Kidney glomerular epithelial cell (primary cell): Measurements from ENCODE around the gene AKAP6.
"Not testable (repeated sequence)": the region's sequence is repeated elsewhere in the genome, so short reads cannot be mapped to it uniquely, and the experiment has no call there.

Source experiments
- DNase-seq: peaks from one replicate; lab custom pipeline; 2025; lab: John Stamatoyannopoulos, UW

AKAP6 gene

DNA sequence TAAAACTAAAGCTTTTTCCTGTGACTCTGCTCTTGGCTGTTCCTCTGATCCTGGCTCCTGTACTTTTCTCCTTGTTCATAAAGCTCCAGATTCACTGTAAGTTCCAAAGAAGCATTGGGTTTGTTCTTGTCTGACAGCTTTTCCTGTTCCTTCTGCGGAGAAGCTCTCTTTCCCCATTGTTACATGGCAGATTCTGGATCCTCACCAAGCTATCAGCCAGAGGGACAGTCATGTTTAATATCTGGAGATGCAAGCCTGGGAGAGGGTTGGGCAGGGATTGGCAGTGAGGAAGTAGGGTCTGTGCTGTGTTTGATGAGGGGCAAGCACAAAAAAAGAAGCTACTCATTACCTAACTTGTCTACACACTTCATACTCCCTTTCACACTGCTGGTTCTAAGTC lies 107.9 kb downstream of the AKAP6 start:
- no peak for DNase-seq

DNA sequence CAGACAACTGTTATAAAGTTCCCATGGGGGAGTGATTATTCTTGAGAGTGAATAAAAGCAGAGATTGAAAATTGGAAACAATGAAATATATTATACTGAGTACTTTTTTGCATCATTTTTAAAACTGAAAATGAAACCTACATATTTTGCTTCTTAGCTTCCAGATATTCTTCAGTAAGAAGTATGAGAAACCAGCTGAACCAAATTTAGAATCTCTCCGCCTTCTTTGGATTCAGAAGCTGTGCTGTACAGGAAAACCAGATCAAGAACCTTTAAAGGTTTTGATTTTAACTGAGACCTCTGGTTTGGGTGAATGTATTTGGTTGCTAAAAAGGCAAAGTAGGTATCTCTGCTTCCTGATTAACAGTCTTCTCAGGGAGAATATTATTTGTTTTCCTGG lies 109.4 kb downstream of the AKAP6 start:
- DNase-seq, result no peak

DNA sequence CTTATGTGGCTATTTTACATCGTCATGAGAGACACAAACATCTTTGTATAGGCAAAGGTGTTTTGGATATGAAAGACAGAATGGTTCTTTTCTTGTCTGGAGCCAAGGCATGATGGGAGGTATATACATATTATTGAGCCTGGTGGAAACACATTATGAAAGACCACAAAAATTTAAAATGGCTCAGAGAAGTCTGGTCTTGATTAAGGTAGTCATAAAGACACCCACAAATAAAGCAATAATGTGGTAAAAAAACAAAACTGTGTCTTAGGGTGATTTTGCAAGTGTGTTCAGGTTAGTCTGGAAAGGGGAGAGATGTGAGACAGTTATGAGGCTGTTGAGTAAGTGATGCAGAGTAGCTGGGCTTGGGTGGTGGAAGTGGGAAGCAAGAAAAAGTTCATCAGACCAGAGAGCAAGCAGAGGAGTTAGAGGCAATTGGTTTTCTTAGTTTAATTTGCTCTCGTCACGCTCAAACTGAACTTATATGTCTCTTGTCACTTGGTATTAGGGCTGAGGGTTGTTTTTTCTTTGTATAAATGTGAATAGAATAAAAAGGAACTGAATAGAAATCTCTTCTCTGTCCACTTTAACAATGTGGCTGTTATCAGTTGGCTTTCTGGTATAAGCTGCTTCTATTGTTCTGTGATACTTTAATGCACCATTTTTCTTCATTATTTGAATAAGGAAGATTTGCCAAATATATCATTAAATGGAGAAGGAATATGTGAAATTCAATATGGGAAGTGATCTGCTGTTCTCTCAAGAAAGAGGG lies 115.0 kb downstream of the AKAP6 start:
- DNase-seq, result no peak

DNA sequence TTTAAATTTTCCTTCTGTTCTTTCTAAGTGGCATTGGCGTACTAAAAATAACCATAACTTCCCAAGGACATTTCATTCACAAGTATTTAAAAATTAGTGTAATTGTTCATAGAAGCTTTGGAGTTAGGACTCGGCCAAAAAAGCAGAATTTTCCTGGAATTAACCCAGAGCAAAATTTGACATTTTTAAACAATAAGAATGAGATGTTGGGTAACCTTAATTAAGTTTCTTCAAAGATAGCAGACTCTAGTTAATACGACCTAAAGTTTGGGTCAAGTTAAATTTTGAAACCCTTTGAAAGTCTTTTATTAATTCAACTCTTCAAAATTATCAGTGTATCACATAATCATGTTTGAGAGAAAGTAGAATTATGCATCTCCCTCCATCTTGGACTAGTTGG lies 118.3 kb downstream of the AKAP6 start:
- DNase-seq, result no peak

DNA sequence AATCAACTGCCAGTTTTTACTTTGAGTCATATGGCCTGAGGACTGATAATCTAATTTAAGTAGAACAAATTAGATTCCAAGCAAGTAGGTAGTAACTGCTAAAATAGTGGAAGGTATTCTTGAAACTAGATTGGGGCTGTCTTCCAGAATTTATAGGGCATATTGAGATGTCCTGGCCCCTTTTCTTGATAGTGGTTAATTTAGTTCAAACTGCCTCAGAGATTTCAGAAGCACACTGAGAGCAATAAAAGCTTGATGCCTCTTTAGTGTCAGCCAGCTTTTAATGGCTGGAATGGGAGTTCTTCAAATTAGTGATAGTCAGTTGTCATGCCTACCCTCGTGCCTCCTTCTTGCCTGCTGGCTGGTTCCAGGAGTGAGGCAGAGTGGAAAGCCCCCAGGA lies 120.5 kb downstream of the AKAP6 start:
- DNase-seq, result no peak

DNA sequence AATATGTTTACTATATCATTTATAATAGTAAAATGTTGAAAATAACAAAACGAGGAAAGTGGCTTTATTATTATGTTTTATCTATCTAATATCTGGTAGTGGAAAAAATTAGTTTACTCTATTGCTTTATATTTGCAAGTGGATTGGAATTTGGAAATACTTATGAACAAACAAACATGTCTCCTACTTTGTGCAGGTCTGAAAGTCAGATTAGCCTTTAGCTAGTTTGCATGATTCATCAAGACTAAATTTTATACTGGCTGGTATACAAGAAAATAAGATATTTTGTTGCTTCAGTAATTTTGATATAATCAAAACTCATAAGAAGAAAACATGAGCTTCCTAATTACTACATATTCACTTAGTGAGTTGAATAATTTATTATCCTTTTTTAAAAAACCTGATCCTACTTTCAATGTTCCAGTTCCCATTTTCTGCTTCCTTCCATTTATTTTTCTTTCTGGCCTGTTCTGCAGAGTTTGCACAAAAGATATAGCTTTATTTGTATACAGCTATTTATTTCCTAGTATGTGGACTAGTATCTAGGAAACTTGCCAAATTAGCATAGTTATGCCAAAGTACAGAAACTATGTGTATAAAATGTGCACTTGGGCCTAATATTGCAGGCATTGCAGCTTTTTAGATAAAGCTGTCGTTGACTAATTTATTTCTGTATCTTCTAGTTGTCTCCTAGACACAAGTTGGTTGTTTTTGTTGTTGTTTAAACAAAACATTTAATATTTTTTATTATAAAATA lies 122.0 kb downstream of the AKAP6 start:
- DNase-seq, result no peak

DNA sequence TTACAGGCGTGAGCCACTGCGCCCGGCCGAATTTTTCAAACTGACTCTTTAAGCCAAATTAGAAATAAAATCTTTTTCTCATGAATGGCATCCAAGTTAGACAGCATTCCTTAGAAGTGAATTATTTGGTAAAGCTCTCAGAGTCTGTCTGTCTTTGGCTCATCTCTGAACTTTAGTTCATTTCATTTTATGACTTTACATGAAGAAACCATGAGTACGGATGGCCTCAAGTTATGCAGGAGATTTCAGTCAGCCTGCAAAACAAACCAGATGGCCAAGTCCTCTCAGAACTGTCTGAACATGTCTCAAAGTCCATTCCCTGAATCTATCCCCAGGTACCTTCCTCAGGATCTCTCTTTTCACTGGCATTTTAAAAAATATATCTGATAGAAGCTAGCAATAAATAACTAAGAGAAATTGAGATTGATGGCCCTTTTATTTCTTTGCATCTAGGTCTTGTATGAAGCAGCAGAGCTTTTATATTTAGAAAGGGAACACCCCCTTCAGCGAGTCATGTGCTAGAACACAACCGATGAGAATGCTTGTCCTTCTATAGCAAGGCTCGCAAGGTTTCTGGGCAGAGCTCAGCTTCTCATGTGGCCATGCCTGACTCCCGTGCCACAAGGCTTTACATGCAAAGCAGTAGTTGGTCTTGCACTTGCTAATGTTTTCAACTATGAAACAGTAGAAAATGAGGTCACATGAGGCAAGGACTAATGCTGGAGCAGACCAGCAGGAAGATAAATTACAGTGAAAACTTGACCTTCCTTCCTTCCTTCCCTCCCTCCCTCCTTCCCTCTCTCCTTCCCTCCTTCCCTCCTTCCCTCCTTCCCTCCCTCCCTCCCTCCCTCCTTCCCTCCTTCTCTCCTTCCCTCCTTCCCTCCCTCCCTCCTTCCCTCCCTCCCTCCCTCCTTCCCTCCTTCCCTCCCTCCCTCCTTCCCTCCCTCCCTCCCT lies 125.0 kb downstream of the AKAP6 start:
- no peak for DNase-seq

DNA sequence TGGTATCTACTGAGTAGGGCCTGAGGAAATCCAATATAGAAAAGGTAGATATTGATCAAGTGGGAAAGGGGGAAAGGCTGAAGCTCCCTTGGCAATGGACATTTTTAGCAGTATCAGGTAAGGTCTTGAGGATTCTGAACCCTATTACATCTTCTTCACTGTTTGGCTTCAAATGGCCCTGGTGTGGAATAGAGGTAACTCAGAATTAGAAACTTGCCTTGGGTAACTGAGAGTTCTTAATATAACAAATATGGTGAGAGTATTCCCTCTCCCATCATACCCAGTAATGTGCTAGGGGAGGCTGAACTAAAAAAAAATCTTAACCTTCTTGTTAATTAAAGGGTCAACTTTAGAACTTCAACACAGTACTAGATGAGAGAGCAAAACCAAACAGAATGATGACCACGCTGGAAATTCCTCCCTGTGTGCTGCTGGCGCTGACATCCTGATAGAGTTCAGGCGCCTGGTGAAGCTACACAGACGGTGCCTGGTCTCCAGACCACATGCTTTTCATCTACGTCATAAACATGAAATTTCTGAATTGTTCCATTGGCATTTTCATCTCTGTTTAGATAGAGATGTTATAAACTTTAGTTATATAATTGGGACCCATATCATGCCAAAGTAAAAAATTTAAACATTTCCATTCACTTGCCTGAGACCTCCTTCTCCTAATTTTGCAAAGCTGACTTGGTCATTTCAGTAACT lies 128.3 kb downstream of the AKAP6 start:
- no peak for DNase-seq

DNA sequence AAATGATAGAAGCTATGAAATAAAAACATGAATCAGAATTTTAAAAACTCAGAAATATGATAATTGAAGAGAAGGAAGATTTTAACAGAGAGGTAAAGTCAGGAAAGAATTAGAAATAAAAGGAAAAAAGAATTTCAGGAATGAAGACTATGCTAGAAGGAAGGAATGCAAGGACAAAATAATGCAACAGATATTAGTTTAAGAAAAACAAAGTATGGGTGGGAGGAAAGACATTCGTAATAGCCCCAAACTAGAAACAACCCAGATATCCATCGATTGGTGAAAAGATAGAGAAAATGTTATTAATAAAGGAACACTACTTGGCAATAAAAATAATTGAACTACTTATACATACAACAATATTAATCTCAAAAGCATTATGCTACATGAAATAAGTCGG lies 129.6 kb downstream of the AKAP6 start:
- DNase-seq, result no peak

DNA sequence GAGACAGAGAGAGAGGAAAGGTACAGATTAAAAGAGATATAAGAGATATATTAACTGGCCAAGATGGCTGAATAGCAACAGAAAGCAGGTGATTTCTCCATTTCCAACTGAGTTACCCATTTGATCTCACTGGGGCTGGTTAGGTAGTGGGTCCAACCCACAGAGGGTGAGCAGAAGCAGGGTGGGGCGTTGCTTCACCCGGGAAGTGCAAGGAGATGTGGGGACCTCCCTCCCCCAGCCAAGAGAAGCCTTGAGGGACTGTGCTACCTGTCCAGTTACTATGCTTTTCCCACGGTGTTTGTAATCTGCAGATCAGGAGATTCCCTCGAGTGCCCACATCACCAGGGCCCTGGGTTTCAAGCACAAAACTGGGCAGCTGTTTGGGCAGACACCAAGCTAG lies 131.2 kb downstream of the AKAP6 start:
- no peak for DNase-seq

DNA sequence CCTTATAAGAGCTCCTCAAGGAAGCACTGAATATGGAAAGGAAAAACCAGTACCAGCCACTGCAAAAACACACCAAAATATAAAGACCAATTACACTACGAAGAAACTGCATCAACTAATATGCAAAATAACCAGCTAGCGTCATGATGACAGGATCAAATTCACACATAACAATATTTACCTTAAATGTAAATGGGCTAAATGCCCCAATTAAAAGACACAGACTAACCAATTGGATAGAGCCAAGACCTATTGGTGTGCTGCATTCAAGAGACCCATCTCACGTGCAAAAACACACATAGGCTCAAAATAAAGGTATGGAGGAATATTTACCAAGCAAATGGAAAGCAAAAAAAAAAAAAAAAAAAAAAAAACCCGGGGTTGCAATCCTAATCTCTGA lies 133.5 kb downstream of the AKAP6 start:
- DNase-seq, result not testable (repeated sequence)

DNA sequence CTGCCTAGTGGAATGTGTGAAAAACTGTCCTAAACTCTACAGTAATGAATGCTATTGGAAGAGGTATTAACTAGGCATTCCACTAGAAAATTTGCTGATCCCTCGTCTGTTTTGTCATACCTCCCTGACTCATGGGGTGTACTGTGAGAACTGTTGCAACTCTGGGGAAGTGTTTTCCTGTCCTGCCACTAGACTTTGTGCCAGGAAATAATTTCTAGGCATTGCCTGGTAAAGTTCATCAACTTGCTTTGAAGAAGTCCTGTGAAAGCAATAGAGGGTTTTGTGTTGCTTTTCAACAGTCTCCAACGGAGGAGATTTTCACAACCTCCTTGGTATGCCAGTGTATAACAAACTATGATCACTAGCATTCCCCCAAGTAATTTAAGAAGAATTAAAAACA lies 139.9 kb downstream of the AKAP6 start:
- DNase-seq, result peak; percentile 56

DNA sequence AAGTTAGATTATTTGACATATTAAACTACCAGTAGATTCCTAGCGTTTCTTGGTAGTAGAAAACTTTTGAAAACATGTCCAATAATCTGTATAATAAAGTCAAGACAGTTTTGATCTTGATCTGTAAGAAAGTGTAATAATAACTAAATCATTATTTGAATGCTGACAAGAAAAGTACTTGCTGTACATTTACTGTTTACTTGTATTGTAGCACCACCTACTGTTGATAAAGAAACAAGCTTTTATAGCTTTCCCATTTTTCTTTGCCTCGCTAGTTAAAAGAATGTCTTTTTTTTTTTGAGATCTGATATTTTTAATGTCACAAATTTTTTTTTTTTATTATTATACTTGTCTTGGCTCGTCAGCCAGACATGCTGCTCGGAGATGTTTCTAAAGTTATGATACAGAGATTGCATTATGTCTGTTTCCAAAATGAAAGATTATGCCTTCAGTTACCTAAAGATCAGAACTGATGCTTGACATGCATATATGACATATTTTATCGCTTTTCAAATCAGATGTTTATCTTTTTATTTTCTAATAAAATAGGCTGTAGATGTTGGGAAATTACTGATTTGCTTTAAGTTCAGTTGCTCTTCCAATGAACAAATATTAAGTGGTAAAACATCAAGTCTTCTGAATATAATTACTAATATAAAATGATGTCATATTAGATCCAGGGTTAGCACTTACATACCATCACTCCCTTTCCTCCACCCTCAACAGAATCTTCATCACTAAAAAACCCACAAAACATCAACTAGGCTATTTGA lies 140.5 kb downstream of the AKAP6 start:
- DNase-seq, result peak; percentile 59

DNA sequence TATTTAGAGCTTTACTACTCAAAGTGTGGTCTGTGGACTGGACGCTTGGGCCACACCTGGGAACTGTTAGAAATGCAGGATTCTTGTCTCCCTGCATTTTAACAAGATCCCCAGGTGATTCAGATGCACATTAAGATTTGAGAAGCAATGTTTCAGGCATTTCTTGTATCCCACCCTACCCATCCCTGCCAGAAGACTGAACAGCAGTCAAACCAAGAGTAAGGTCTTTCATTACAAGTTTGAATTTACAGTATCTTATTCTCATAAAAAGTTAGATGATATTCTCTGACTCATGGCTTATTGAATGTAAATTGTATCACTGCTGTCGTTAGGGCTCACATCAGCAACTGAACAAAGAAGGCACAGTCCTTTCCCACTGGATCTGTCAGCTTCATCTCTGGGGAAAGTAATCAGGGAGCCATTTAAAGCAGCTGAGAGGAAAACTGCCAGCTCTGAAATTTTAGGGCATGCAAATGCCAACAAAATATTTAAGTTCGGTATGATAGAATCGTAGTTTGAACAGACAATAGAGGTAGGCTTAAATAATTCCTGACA lies 141.1 kb downstream of the AKAP6 start:
- no peak for DNase-seq

DNA sequence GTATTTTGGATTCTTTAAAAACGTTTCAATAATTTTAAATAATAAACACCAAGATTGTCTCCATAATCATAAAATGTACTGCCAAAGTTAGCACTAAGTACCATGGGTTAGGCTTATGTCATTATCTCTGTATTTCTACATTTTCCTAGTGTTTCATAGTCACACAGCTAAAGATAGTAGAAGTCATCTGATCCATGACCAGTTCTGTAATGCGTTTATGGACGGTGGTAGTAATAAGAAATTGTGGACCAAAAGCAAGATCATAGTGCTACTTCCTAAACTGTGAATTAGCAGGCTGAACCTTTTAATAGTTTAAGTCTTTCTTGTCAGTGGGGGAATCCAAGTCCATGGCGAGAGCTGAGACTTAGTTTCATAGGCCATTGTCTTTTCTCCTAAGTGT lies 142.1 kb downstream of the AKAP6 start:
- no peak for DNase-seq

DNA sequence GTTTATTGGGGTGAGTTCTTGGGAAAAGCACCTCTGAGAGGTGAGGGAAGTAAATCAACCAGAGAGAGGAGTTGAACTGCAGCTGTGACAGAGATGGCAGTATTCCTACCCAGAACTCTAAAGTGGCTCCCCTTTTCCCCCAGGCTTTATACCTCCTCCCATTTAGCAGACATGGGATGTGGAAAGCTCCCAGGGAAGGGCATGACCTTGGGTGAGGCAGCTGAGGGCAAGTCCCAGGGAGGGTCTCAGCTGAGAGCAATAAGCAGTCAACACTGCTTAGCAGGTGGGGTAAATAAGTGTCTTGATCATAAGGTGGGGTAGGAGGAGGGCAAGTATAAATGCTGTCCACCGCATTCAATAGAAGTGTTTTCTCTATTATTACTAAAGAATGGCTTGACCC lies 143.0 kb downstream of the AKAP6 start:
- no peak for DNase-seq

DNA sequence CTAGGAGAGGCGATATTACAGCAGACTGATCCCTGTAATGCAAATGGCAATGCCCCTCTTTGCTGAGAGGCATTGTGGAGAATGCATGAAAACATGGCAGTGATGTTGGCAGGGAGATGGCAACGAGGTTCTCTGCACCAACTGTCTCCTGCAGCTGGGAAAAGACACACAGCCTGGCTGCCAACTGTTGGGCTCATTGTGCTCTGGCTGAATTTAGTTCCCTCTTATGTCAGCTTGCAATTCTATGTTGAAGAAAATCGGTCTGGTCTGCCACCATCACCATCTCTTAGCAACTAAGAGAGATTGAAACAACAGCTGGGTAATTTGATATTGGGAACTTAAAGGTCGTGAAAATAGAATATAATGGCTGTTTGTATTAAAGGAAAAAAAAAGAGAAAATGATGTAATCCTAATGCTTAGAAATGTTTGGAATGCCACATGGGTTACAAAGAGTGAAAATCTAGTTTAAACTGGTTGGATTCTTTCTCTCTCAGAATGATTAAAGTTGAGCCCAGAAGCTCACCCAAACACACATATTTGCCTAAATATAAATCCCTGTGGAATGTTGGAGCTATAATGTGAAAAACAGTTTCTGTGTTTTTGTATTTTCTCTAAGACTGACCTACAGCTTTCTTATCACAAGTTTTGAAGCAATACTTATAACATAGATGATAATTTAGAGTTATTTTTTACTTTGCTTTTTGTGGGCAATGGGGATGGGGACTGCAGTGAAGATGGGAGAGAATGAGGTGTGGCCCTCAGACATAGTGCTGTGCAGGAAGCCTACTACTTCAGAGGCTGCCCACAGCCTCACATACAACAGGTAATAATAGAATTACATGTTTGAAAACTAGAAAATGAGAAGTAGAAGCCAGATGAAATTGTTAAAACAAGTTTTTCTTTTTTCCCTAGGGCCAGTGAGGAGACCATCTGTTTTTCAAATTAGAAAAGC lies 143.7 kb downstream of the AKAP6 start:
- peak; percentile 74 for DNase-seq

DNA sequence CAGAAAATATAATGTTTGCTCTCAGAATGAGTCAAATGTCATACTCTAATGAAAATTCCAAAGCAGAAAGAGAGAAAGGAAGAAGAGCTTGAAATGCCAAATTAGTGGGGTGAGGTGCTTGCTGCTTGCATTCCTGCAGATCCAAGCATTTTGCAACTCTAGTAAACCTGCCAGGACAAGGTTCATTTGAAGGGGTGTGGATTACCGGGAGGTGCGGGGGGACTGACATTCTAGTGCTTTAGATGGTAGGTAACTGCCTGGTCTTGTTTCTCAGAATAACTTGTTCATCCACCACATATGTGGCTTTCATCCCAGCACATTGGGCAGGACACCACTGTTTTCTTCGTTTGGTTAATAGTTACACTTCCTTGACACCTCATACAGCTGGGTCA lies 144.4 kb downstream of the AKAP6 start:
- peak; percentile 53 for DNase-seq

DNA sequence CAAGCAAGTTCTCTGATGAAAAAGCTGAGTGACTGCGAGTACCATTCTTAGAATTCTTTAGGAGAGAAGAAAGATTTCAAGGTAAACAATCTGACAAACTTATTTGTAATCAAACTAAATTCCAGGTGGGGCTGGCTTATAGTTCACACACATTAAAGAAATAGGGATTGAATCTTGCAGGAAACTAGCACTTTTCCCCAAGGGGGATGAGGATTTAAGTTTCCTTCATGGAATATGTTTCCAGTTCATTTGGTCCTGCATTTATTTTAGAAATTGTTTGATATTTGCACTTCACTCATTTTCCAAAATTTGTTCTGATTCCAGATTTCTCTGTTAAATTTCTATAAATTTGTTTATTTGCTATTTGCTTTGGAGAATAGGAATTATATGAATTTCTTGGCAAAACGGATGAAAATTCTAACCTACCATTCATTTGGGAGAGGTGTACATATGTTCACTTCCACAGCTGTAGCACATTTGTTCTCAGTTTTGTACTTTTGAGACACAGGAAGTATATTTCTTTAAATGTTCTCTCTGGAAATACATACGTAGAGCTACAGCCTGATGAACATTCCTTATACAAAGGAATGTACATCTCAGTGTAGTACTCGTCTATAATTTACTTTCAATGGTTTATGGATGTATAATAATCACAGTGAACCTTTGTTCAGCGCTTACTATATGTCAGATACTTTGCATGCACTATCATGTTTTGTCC lies 145.5 kb downstream of the AKAP6 start:
- no peak for DNase-seq
